Fibroblast of the aortic adventitia (primary cell): ENCODE data around the gene RNF207. TPM values are rescaled to one million over a fixed set of nuclear protein-coding genes. Genes with fewer than 3 reads are reported as not detected.
A peak's percentile ranks its signal among the peaks of the same experiment; 100 is the strongest.

Experiments used
- DNase-seq: peaks from one replicate; pipeline ENCODE4 v3.0.0-alpha.2; 2010; ENCODE audit warnings: low read depth
- H3K4me3 ChIP-seq: 2 replicates; pipeline ENCODE4 v1.5.1; 2011; ENCODE audit warnings: low read depth, mild to moderate bottlenecking, control low read depth, low read length, moderate library complexity
- CTCF ChIP-seq: IDR thresholded peaks from 2 replicates; pipeline ENCODE4 v1.5.1; 2011; ENCODE audit warnings: mild to moderate bottlenecking, low read length, control low read depth, inconsistent platforms; ENCODE audit not compliant: insufficient read depth
- total RNA-seq: library from RNA; depleted of rRNA; stranded (reverse); fragments of >200 nt; gene quantifications from 2 replicates; pipeline ENCODE4 v1.2.3, GENCODE V29; 2012; ENCODE audit warnings: low replicate concordance

RNF207 gene
- total RNA-seq, 1 donor, result 7.8 TPM

GRCh38 chr1:6220236-6220635 is 14.3 kb downstream of the RNF207 start:
- no peak for DNase-seq
- H3K4me3 ChIP-seq, result no peak overlapping the region
- TF ChIP-seq CTCF, result no peak

- no peak for DNase-seq
- TF ChIP-seq CTCF, result no peak
- no peak overlapping the region for H3K4me3 ChIP-seq
Observed at GRCh38 chr1:6221210-6221784, 15.4 kb downstream of the RNF207 start.

- DNase-seq, result peak; percentile 73
Observed at GRCh38 chr1:6222636-6223035, 16.7 kb downstream of the RNF207 start.

GRCh38 chr1:6223617-6224016 is 17.7 kb downstream of the RNF207 start:
- H3K4me3 ChIP-seq, result no peak overlapping the region
- no peak for TF ChIP-seq CTCF
- no peak for DNase-seq

More at GRCh38 chr1:6222636-6223035, 16.7 kb downstream of the RNF207 start:
- TF ChIP-seq CTCF, result no peak
- no peak overlapping the region for H3K4me3 ChIP-seq

- TF ChIP-seq CTCF, result no peak
- no peak overlapping the region for H3K4me3 ChIP-seq
- DNase-seq, result no peak
Observed at GRCh38 chr1:6224718-6225117, 18.8 kb downstream of the RNF207 start.

- H3K4me3 ChIP-seq, result no peak overlapping the region
- no peak for TF ChIP-seq CTCF
- DNase-seq, result no peak
Observed at GRCh38 chr1:6225651-6226050, 19.7 kb downstream of the RNF207 start.

- TF ChIP-seq CTCF, result no peak
- no peak for DNase-seq
- H3K4me3 ChIP-seq, result no peak overlapping the region
Observed at GRCh38 chr1:6233376-6233775, 27.5 kb downstream of the RNF207 start.
